ENCODE data around the gene BBC3. TPM values are rescaled to one million over a fixed set of nuclear protein-coding genes. Genes with fewer than 3 reads are reported as not detected.
A peak's percentile ranks its signal among the peaks of the same experiment; 100 is the strongest.
"Not testable (repeated sequence)": the region's sequence is repeated elsewhere in the genome, so short reads cannot be mapped to it uniquely, and the experiment has no call there.

BBC3 gene
- total RNA-seq, 1 donor from 2014 or later = 54.6 TPM

DNA sequence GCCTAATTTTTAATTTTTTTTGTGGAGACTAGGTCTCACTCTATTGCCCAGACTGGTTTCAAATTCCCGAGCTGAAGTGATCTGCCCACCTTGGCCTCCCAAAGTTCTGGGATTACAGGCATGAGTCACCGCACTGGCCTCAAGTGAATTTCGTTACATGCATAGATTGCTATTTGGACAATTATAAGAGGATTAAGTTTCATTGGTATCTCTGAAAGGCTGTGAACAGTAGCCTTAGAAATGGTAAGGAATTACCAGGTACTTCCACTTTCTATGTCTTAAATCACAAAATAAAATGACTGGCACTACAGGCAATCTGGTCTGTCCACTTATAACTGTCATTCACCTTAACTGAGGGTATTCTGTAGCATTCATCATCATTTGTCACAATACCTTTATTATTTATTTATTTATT, 22.5 kb upstream of the BBC3 start:
- Mint-ChIP-seq H3K9me3 (ENCODE audit: unreplicated experiment) (no peaks in the 10 kb centered on the region), H3K36me3 (ENCODE audit: low read depth, unreplicated experiment) (peaks cover 2% of the 10 kb centered on the region), H3K27me3 (ENCODE audit: low read depth, unreplicated experiment) (no peaks in the 10 kb centered on the region), H3K27ac (ENCODE audit: unreplicated experiment) (peak overlapping the region; percentile 86), H3K4me3 (ENCODE audit: unreplicated experiment) (peak overlapping the region; percentile 34), H3K4me1 (ENCODE audit: low read depth, unreplicated experiment) (peaks cover 9% of the 10 kb centered on the region)
- Histone ChIP-seq H3K4me1 (ENCODE audit: insufficient read depth, low read length) (peaks cover 22% of the 10 kb centered on the region), H3K4me2 (ENCODE audit: low read length) (peak overlapping the region; percentile 62), H3K36me3 (ENCODE audit: insufficient read depth, low read length) (no peaks in the 10 kb centered on the region), H4K20me1 (ENCODE audit: insufficient read depth, low read length) (no peaks in the 10 kb centered on the region), H3K4me3 (ENCODE audit: insufficient read depth, low read depth, low read length) (no peak overlapping the region), H2AFZ (ENCODE audit: low read depth, low read length) (no peak overlapping the region), H3K79me2 (ENCODE audit: insufficient read depth, low read length) (peaks cover 12% of the 10 kb centered on the region), H3K9me3 (ENCODE audit: insufficient read depth, low read depth, low read length) (no peaks in the 10 kb centered on the region), H3K9ac (ENCODE audit: low read length) (peak overlapping the region; percentile 9), H3K27me3 (ENCODE audit: insufficient read depth, low read length) (no peaks in the 10 kb centered on the region), H3K27ac (ENCODE audit: low read depth, low read length) (peak overlapping the region; percentile 58)
- FAIRE-seq (no peak), DNase-seq (ENCODE audit: low read depth) (peak; percentile 93)
- TF ChIP-seq, protein P1, sequence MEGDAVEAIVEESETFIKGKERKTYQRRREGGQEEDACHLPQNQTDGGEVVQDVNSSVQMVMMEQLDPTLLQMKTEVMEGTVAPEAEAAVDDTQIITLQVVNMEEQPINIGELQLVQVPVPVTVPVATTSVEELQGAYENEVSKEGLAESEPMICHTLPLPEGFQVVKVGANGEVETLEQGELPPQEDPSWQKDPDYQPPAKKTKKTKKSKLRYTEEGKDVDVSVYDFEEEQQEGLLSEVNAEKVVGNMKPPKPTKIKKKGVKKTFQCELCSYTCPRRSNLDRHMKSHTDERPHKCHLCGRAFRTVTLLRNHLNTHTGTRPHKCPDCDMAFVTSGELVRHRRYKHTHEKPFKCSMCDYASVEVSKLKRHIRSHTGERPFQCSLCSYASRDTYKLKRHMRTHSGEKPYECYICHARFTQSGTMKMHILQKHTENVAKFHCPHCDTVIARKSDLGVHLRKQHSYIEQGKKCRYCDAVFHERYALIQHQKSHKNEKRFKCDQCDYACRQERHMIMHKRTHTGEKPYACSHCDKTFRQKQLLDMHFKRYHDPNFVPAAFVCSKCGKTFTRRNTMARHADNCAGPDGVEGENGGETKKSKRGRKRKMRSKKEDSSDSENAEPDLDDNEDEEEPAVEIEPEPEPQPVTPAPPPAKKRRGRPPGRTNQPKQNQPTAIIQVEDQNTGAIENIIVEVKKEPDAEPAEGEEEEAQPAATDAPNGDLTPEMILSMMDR (IDR thresholded peaks at IDR 0.05; ENCODE audit: insufficient read depth, low read depth, low read length) = no peak
- no peak for TF ChIP-seq EZH2 (IDR thresholded peaks at IDR 0.05; ENCODE audit: insufficient read depth, low read length)

DNA sequence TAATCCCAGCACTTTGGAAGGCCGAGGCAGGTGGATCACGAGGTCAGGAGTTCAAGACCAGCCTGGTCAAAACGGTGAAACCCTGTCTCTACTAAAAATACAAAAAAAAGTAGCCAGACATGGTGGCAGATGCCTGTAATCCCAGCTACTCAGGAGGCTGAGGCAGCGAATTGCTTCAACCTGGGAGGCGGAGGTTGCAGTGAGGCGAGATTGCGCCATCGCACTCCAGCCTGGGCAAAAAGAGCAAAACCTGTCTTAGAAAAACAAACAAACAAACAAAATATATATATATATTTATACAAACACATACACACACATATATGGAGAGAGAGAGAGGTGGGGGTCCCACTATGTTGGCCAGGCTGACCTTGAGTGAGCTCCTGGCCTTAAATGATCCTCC, 22.0 kb upstream of the BBC3 start:
- H3K27me3 Mint-ChIP-seq (ENCODE audit: low read depth, unreplicated experiment); H2AFZ ChIP-seq (ENCODE audit: low read depth, low read length); DNase-seq (ENCODE audit: low read depth); H3K9me3 ChIP-seq (ENCODE audit: insufficient read depth, low read depth, low read length); H3K36me3 ChIP-seq (ENCODE audit: insufficient read depth, low read length); FAIRE-seq; H3K4me3 ChIP-seq (ENCODE audit: insufficient read depth, low read depth, low read length); H3K36me3 Mint-ChIP-seq (ENCODE audit: low read depth, unreplicated experiment); H4K20me1 ChIP-seq (ENCODE audit: insufficient read depth, low read length); H3K27me3 ChIP-seq (ENCODE audit: insufficient read depth, low read length); H3K4me1 Mint-ChIP-seq (ENCODE audit: low read depth, unreplicated experiment); H3K9me3 Mint-ChIP-seq (ENCODE audit: unreplicated experiment); H3K79me2 ChIP-seq (ENCODE audit: insufficient read depth, low read length): not testable (repeated sequence)
- Histone ChIP-seq H3K4me1 (ENCODE audit: insufficient read depth, low read length) (peaks cover 18% of the 10 kb centered on the region), H3K9ac (ENCODE audit: low read length) (peak overlapping the region; percentile 9), H3K27ac (ENCODE audit: low read depth, low read length) (peak overlapping the region; percentile 58), H3K4me2 (ENCODE audit: low read length) (peak overlapping the region; percentile 62)
- Mint-ChIP-seq H3K27ac (ENCODE audit: unreplicated experiment) (peak overlapping the region; percentile 86), H3K4me3 (ENCODE audit: unreplicated experiment) (peak overlapping the region; percentile 34)

DNA sequence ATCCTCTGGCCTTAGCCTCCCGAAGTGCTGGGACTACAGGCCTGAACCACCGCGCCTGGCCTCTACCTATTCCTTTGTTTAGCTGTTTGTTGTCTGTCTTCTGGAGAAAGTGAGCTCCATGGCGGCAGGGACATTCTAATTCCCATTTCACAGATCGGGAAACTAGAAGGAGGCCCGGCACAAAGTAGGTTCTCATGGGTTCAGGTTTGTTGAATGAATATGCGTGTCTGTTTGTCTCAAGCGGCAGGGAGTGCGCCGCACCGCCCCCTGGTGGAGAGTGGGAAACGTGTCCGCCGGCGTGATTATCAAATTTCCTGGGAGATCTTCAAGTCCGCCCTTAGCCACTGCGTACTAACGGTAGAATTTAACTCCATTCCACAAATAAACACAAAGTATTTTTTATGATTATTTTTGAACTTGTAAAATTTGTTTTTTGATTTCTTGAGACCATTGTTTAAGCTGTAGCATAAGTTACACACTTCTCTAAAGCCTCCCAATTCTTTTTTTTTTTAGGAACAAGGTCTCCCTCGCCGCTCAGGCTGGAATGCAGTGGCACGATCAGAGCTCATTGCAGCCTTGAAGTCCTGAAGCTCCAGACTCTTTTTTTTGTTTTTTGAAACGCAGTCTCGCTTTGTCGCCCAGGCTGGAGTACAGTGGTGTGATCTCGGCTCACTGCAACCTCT, 16.4 kb upstream of the BBC3 start:
- Mint-ChIP-seq H3K4me1 (ENCODE audit: low read depth, unreplicated experiment) (peaks cover 8% of the 10 kb centered on the region), H3K9me3 (ENCODE audit: unreplicated experiment) (no peaks in the 10 kb centered on the region), H3K36me3 (ENCODE audit: low read depth, unreplicated experiment) (peaks cover 1% of the 10 kb centered on the region), H3K4me3 (ENCODE audit: unreplicated experiment) (no peak overlapping the region), H3K27ac (ENCODE audit: unreplicated experiment) (peak overlapping the region; percentile 59), H3K27me3 (ENCODE audit: low read depth, unreplicated experiment) (no peaks in the 10 kb centered on the region)
- Histone ChIP-seq H3K79me2 (ENCODE audit: insufficient read depth, low read length) (no peaks in the 10 kb centered on the region), H3K9me3 (ENCODE audit: insufficient read depth, low read depth, low read length) (no peaks in the 10 kb centered on the region), H3K9ac (ENCODE audit: low read length) (no peak overlapping the region), H3K4me1 (ENCODE audit: insufficient read depth, low read length) (peaks cover 14% of the 10 kb centered on the region), H3K4me3 (ENCODE audit: insufficient read depth, low read depth, low read length) (no peak overlapping the region), H2AFZ (ENCODE audit: low read depth, low read length) (no peak overlapping the region), H3K4me2 (ENCODE audit: low read length) (no peak overlapping the region), H3K27me3 (ENCODE audit: insufficient read depth, low read length) (no peaks in the 10 kb centered on the region), H3K27ac (ENCODE audit: low read depth, low read length) (no peak overlapping the region), H4K20me1 (ENCODE audit: insufficient read depth, low read length) (no peaks in the 10 kb centered on the region), H3K36me3 (ENCODE audit: insufficient read depth, low read length) (no peaks in the 10 kb centered on the region)
- no peak for FAIRE-seq
- DNase-seq (ENCODE audit: low read depth) = peak; percentile 33
- TF ChIP-seq, protein P1 (IDR thresholded peaks at IDR 0.05; ENCODE audit: insufficient read depth, low read depth, low read length) = peak; percentile 94
- TF ChIP-seq EZH2 (IDR thresholded peaks at IDR 0.05; ENCODE audit: insufficient read depth, low read length) = no peak
